Loucy (cell line): ENCODE data around the gene PLAC1.

Experiments used
- CTCF ChIP-seq: fragments of 200-600 bp; sonication (generic); conservative IDR thresholded peaks from 2 replicates; pipeline ENCODE4 v1.5.1; 2014; ENCODE audit warnings: mild to moderate bottlenecking, antibody characterized with exemption, low read length
- EZH2phosphoT487 ChIP-seq: fragments of 200-600 bp; IDR thresholded peaks from 2 replicates; pipeline ENCODE4 v1.6.1; 2018; ENCODE audit warnings: antibody characterized with exemption, mild to moderate bottlenecking, moderate library complexity, borderline replicate concordance

GRCh38 chrX:134658002-134658759, at the start of gene PLAC1:
- TF ChIP-seq CTCF (no peak), EZH2phosphoT487 (no peak)
